ENCODE data around the gene HOOK2.

- TF ChIP-seq CTCF (conservative IDR thresholded peaks at IDR 0.05; ENCODE audit: low read length) (peak; percentile 95), EZH2phosphoT487 (IDR thresholded peaks at IDR 0.05; ENCODE audit: borderline replicate concordance) (no peak)
Observed at GRCh38 chr19:12777217-12778016, 2.1 kb upstream of the HOOK2 start.
